Dendritic cell treated with granulocyte-macrophage colony-stimulating factor and Interleukin-4, amounts not matched to agents 40 ng/mL and 50 ng/mL, for 4 days (primary cell): ENCODE data around the gene SLC50A1.
"Not testable (repeated sequence)": the region's sequence is repeated elsewhere in the genome, so short reads cannot be mapped to it uniquely, and the experiment has no call there.

Experiments used
- H3K27ac Mint-ChIP-seq: one replicate; pipeline ENCODE4 v1.8.0; 2022; ENCODE audit warnings: mild to moderate bottlenecking, mixed read lengths
- H3K27me3 Mint-ChIP-seq: one replicate; pipeline ENCODE4 v1.8.0; 2022; ENCODE audit warnings: mild to moderate bottlenecking, mixed read lengths
- H3K36me3 Mint-ChIP-seq: one replicate; pipeline ENCODE4 v1.8.0; 2022; ENCODE audit warnings: low read depth, mixed read lengths
- H3K4me1 Mint-ChIP-seq: one replicate; pipeline ENCODE4 v1.8.0; 2022; ENCODE audit warnings: low read depth, mixed read lengths
- H3K4me3 Mint-ChIP-seq: one replicate; pipeline ENCODE4 v1.8.0; 2022; ENCODE audit warnings: mild to moderate bottlenecking, moderate library complexity, mixed read lengths
- H3K9me3 Mint-ChIP-seq: one replicate; pipeline ENCODE4 v1.8.0; 2022; ENCODE audit warnings: mixed read lengths
- intact Hi-C: fragments of 100-400 bp; cut with micrococcal nuclease; formaldehyde crosslinking; loops from one replicate; pipeline ENCODE4 v1.15.0; 2022

The SLC50A1 gene

DNA sequence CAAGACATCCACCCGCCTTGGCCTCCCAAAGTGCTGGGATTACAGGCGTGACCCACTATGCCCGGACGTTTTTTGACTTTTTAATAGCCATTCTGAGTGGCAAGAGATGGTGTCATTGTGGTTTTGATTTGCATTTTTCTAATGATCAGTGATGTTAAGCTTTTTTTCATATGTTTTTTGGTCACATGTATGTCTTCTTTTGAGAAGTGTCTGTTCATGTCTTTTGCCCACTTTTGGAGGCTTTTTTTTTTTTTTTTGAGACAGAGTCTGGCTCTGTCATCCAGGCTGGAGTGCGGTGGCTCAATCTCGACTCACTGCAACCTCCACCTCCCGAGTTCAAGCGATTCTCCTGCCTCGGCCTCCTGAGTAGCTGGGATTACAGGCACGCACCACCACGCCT, 29.0 kb downstream of the SLC50A1 start:
- not testable (repeated sequence) for H3K9me3 Mint-ChIP-seq, H3K27ac Mint-ChIP-seq, H3K4me3 Mint-ChIP-seq
- peaks cover 25% of the 10 kb centered on the region for H3K4me1 Mint-ChIP-seq
- peaks cover 12% of the 10 kb centered on the region for H3K36me3 Mint-ChIP-seq
- peaks cover 31% of the 10 kb centered on the region for H3K27me3 Mint-ChIP-seq
- intact Hi-C loops: loop anchor here (5.0 kb wide), 1 partner anchor 37 kb away; the partner anchor contains the start of gene EFNA1

DNA sequence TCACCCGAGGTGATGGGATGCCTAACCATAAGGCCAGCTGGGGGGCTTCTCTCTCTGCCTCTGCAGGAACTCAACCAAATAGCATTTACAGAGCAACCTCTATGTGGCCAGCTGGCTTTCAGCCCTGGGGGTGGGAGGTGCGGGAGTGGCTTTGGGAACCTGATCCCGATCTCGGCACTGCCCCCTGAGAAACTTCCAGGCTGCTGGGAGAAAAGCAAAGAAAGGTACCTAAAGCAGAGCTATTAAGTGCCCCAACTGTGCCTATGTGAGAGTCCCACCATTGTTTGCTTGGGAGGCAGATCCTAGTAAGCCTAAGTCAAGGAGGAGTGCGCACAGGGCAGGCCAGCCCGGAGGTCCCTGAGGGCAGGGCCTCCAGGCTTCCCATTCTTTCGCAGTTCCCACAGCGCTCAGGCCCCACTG, 30.4 kb downstream of the SLC50A1 start:
- Mint-ChIP-seq H3K9me3 (no peaks in the 10 kb centered on the region), H3K27ac (no peak overlapping the region), H3K4me3 (no peak overlapping the region), H3K4me1 (peaks cover 19% of the 10 kb centered on the region), H3K27me3 (peaks cover 26% of the 10 kb centered on the region), H3K36me3 (peaks cover 26% of the 10 kb centered on the region)
- intact Hi-C loops: loop anchor here (5.0 kb wide), 1 partner anchor 39 kb away; the partner anchor contains the start of gene EFNA1

DNA sequence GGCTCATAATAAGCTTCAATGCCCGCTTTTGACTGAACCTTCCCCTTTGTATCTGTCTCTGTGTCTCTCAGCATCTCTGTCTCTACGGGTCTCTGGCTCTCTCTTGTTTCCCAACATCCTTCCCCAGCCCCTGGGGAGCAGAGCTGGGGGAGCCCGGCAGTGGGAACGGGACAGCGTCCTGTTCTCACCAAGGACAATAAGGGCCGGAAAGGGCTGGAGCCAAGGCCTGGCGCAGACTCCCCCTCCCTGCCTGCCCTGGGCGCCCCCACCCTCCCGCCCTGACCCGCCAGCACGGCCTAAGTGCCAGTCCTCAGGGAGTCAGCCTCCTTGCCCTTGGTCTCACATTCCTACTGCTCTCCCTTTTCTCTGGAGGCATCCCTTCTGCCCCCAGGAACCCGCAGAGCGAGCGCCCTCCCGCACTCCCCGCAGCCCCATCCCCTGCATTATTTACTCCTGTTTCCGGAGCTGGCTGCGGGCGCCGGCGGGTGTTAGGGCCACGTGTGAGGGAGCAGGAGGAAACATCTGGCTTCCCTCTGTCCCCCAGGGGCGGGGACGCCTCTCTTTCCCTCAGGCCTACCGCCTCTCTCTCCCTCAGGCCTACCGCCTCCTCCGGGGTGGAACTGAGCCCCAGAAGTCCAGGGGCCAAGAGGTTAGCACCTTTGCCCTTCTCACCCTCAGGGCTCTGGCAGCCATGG, 31.0 kb downstream of the SLC50A1 start:
- intact Hi-C loops: loop anchor here (1.0 to 5.0 kb wide), 2 partner anchors 39 to 75 kb away; partner anchors contain the start of gene EFNA1
- Mint-ChIP-seq H3K27me3 (peaks cover 26% of the 10 kb centered on the region), H3K4me1 (peaks cover 19% of the 10 kb centered on the region), H3K9me3 (no peaks in the 10 kb centered on the region), H3K4me3 (no peak overlapping the region), H3K36me3 (peaks cover 32% of the 10 kb centered on the region), H3K27ac (peak overlapping the region; percentile 26)

- H3K9me3 Mint-ChIP-seq: no peaks in the 10 kb centered on the region
- H3K27ac Mint-ChIP-seq: peak overlapping the region; percentile 26
- H3K4me3 Mint-ChIP-seq: peak overlapping the region; percentile 17
- peaks cover 26% of the 10 kb centered on the region for H3K27me3 Mint-ChIP-seq
- intact Hi-C loops: loop anchor here (1.0 to 5.0 kb wide), 2 partner anchors 40 to 76 kb away; partner anchors contain the start of gene EFNA1
- H3K4me1 Mint-ChIP-seq: peaks cover 25% of the 10 kb centered on the region
- peaks cover 36% of the 10 kb centered on the region for H3K36me3 Mint-ChIP-seq
Measured at GRCh38 chr1:155167166-155168104, 31.8 kb downstream of the SLC50A1 start.

- H3K9me3 Mint-ChIP-seq, H3K4me3 Mint-ChIP-seq, H3K27ac Mint-ChIP-seq: not testable (repeated sequence)
- intact Hi-C loops: loop anchor here (5.0 kb wide), 1 partner anchor 41 kb away; the partner anchor contains the start of gene EFNA1
- peaks cover 27% of the 10 kb centered on the region for H3K4me1 Mint-ChIP-seq
- H3K27me3 Mint-ChIP-seq: peaks cover 26% of the 10 kb centered on the region
- H3K36me3 Mint-ChIP-seq: peaks cover 43% of the 10 kb centered on the region
Measured at GRCh38 chr1:155168105-155168445, 32.4 kb downstream of the SLC50A1 start.

DNA sequence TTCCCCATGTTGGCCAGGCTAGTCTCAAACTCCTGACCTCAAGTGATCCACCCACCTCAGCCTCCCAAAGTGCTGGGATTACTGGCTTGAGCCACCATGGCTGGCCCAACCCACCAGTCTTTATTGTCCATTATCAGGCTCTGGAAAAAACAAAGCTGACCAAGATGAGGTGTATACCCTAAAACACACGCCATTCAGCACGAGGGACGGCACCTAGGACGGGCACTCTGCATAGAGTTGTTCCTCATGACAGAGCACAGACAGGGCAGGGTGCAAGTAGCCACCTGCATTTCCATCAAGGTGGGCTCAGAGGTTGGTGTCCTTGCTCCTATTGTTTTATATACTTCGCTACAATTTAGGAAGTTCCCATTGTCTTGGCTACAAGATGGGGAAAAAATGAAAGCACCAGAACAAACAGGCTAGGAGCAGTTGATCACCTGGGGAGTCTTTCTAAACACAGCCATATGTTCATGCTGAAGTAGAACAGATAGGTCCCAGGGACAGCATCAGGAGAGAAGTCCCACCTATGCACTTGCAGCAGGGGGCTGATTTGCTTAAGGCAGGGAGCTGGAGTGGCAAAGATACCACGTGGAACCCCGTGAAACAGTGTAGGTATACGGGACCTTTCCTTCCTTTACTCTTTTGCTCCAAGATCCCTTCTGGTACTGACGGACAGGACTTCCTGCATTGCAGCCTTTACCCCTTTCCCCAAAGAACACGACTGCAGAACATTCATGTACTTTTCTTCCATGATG, 33.0 kb downstream of the SLC50A1 start:
- no peak overlapping the region for H3K4me3 Mint-ChIP-seq
- H3K36me3 Mint-ChIP-seq: peaks cover 46% of the 10 kb centered on the region
- H3K27ac Mint-ChIP-seq: no peak overlapping the region
- H3K4me1 Mint-ChIP-seq: peaks cover 33% of the 10 kb centered on the region
- no peaks in the 10 kb centered on the region for H3K9me3 Mint-ChIP-seq
- peaks cover 30% of the 10 kb centered on the region for H3K27me3 Mint-ChIP-seq
- intact Hi-C loops: loop anchor here (5.0 kb wide), 1 partner anchor 41 kb away; the partner anchor contains the start of gene EFNA1

- H3K27ac Mint-ChIP-seq: no peak overlapping the region
- intact Hi-C loops: loop anchor here (5.0 kb wide), 1 partner anchor 42 kb away; the partner anchor contains the start of gene EFNA1
- peaks cover 46% of the 10 kb centered on the region for H3K36me3 Mint-ChIP-seq
- H3K4me3 Mint-ChIP-seq: no peak overlapping the region
- peaks cover 34% of the 10 kb centered on the region for H3K27me3 Mint-ChIP-seq
- peaks cover 42% of the 10 kb centered on the region for H3K4me1 Mint-ChIP-seq
- H3K9me3 Mint-ChIP-seq: no peaks in the 10 kb centered on the region
Measured at GRCh38 chr1:155169541-155169940, 33.9 kb downstream of the SLC50A1 start.

DNA sequence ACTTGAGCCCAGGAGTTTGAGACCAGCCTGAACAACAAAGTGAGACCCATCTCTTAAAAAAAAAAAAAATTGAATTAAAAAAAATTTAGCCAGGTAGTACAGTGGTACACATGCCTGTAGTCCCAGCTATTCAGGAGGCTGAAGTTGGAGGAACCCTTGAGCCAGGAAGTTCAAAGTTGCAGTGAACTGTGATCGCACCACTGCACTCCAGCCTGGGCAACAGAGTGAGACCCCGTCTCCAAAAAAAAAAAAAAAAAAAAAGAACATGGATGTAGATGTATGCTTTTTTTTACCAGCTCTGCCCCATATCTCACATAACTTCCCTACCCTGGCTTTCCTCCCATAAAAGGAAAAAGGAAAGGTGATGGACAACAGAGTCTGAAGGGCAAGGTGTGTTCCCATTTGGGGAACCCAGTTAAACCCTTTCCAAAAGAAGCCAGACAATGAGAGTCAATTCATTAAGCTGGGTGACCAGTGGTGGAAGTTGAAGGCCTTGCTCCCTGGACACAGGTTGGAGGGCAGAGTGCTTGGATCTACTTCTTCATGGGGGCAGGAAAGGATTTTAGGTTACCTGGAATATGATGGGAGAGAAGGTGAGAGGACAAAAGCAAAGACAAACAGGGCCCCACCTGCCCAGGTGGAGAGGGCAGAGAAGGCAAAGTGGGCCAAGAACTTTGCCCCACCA, 34.6 kb downstream of the SLC50A1 start:
- Mint-ChIP-seq H3K27ac (no peak overlapping the region), H3K4me3 (no peak overlapping the region), H3K36me3 (peaks cover 46% of the 10 kb centered on the region), H3K9me3 (no peaks in the 10 kb centered on the region), H3K27me3 (peaks cover 40% of the 10 kb centered on the region), H3K4me1 (peaks cover 49% of the 10 kb centered on the region)
- intact Hi-C loops: no loop called here

DNA sequence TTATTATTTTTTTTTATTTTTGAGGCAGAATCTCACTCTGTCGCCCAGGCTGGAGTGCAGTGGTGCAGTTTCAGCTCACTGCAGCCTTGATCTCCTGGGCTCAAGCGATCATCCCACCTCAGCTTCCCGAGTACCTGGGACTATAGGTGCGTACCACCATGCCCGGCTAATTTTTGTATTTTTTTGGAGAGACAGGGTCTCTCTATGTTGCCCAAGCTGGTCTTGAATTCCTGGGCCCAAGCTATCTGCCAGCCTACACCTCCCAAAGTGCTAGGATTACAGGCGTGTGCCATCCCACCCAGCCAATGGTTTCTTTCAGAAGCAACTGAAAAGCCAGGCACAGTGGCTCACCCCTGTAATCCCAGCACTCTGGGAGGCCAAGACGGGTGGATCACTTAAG, 35.2 kb downstream of the SLC50A1 start:
- Mint-ChIP-seq H3K4me3 (no peak overlapping the region), H3K27me3 (peaks cover 41% of the 10 kb centered on the region), H3K27ac (no peak overlapping the region), H3K4me1 (peaks cover 55% of the 10 kb centered on the region), H3K36me3 (peaks cover 46% of the 10 kb centered on the region), H3K9me3 (no peaks in the 10 kb centered on the region)
- intact Hi-C loops: no loop called here

DNA sequence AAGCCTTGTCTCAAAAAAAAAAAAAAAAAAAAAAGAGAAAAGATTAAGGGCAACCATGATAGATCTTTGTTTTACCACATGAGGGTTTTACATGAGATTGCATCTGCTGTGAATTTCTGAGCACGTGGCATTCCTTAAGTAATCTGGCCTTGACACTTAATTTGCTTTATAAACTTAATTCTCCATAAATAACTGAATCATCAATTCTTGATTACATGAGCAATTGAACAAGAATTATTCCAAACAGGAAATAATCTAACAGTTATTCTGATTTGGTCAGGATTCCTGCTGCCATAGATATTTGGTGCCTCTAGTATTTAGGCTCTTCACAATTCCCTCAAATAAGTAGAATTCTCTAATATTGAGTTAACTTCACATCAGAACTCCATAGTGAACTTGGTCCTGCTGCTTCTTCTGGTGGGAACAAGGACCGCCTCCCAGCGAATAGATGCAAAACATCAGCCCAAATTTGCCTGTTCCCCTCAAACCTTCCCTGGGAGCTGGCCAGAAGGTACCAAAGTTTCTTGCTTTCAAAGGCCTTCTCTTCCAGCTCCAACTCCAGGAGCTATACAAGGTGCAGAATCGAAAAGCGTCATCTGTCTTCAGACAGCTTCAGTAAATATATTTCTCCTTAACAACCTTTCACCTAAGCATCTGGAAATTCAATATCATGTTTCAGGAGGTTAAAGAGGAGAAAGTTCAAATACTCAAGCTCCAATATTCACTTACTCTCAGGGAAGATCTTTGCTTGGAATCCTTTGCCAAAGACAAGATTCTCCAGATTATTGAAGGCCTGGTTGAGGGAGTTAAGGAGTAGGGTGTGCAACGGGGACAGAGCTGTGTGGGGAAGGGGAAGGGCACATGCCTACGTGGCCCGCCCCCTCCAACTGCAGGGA, 36.4 kb downstream of the SLC50A1 start:
- Mint-ChIP-seq H3K27me3 (peaks cover 28% of the 10 kb centered on the region), H3K36me3 (peaks cover 46% of the 10 kb centered on the region), H3K9me3 (no peaks in the 10 kb centered on the region), H3K27ac (peak overlapping the region; percentile 97), H3K4me1 (peaks cover 57% of the 10 kb centered on the region), H3K4me3 (peak overlapping the region; percentile 96)
- intact Hi-C loops: no loop called here

DNA sequence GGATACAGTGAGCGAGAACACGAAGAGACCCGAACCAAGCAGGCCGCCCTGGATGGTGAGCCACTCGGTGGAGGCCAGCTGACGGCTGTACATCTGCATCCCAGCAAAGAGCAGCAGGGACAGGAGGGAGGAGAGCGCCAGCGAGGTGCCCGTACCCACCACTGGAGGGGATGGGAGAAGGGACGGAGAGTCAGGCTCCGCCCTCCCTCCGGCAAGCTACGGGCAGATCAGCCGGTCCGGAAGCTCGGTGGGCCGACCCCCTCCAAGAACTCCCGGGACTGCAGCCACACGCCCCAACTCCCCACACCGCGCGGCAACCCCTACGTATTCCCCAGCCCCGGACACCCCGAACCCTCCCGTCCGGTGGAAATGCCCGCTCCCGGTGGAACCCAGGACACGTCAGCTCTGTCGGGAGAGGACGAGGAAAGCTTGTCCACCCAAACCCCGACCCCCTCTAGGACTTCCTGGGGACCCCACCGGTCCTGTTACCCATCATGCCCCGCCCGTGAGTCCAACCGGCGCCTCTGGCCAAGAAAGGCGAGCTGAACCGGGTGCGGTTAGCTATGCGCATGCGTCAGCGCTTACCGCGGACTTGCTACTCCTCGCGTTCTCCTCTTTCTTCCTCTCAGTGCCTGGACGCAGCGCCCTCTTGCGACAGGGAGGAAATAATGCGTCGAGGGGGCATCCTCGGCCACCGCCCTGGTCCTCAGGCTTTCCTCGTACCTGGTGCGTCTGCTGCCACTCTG, 37.3 kb downstream of the SLC50A1 start, which contains the start of gene KRTCAP2:
KRTCAP2 (minus strand) TSS at position 573 of the 746 bp plus-strand sequence; CDS start at position 493, 80 bp downstream.
- peak within 1 kb of the TSS; percentile 97 for H3K27ac Mint-ChIP-seq
- peaks cover 46% of the 10 kb centered on the region for H3K36me3 Mint-ChIP-seq
- H3K4me1 Mint-ChIP-seq: peaks cover 57% of the 10 kb centered on the region
- intact Hi-C loops: no loop called here
- peaks cover 21% of the 10 kb centered on the region for H3K27me3 Mint-ChIP-seq
- peak within 1 kb of the TSS; percentile 96 for H3K4me3 Mint-ChIP-seq
- no peaks in the 10 kb centered on the region for H3K9me3 Mint-ChIP-seq
